ENCODE results near the gene ABHD4. TPM values are rescaled to one million over a fixed set of nuclear protein-coding genes. Genes with fewer than 3 reads are reported as not detected.

ABHD4 gene
- total and polyA plus RNA-seq, 2 donors from 2014 or later: 34.1 to 45.2 TPM

- Histone ChIP-seq H3K4me3 (ENCODE audit: low read length in 3 of 3) (no peak overlapping the region), H3K27me3 (ENCODE audit: control insufficient read depth, insufficient read depth, low read length) (no peaks in the 10 kb centered on the region), H3K27ac (ENCODE audit: low read depth in 2 of 2, low read length in 2 of 2) (no peak overlapping the region), H3K4me1 (ENCODE audit: control insufficient read depth in 2 of 3, insufficient read depth in 2 of 3, low read depth in 1 of 3, low read length in 3 of 3) (no peaks in the 10 kb centered on the region), H3K9me3 (ENCODE audit: control insufficient read depth in 2 of 3, insufficient read depth in 1 of 3, low read length in 3 of 3) (no peaks in the 10 kb centered on the region), H3K9ac (ENCODE audit: low read length in 3 of 3) (no peak overlapping the region), H3K36me3 (ENCODE audit: control insufficient read depth in 2 of 3, insufficient read depth in 3 of 3, low read length in 3 of 3) (no peaks in the 10 kb centered on the region)
- intact Hi-C loops (cut with DNase I): no loop called here
- DNase-seq (no peak), FAIRE-seq (no peak)
- TF ChIP-seq CTCF (IDR thresholded peaks at IDR 0.05; ENCODE audit: borderline replicate concordance, extremely low read depth, insufficient read depth): no peak
These were observed 24.9 kb downstream of the ABHD4 start for GRCh38 chr14:22623047-22623446.

GRCh38 chr14:22626590-22626989 lies 28.5 kb downstream of the ABHD4 start:
- Histone ChIP-seq H3K36me3 (ENCODE audit: control insufficient read depth in 2 of 3, insufficient read depth in 3 of 3, low read length in 3 of 3) (no peaks in the 10 kb centered on the region), H3K9me3 (ENCODE audit: control insufficient read depth in 2 of 3, insufficient read depth in 1 of 3, low read length in 3 of 3) (no peaks in the 10 kb centered on the region), H3K4me1 (ENCODE audit: control insufficient read depth in 2 of 3, insufficient read depth in 2 of 3, low read depth in 1 of 3, low read length in 3 of 3) (no peaks in the 10 kb centered on the region), H3K4me3 (ENCODE audit: low read length in 3 of 3) (no peak overlapping the region), H3K9ac (ENCODE audit: low read length in 3 of 3) (no peak overlapping the region), H3K27me3 (ENCODE audit: control insufficient read depth, insufficient read depth, low read length) (no peaks in the 10 kb centered on the region), H3K27ac (ENCODE audit: low read depth in 2 of 2, low read length in 2 of 2) (no peak overlapping the region)
- no peak for FAIRE-seq
- TF ChIP-seq CTCF (IDR thresholded peaks at IDR 0.05; ENCODE audit: borderline replicate concordance, extremely low read depth, insufficient read depth): no peak
- intact Hi-C loops (cut with DNase I): no loop called here
- DNase-seq: no peak

- intact Hi-C loops (cut with DNase I): no loop called here
- H3K27me3 ChIP-seq (ENCODE audit: control insufficient read depth, insufficient read depth, low read length): no peaks in the 10 kb centered on the region
- no peaks in the 10 kb centered on the region for H3K9me3 ChIP-seq (ENCODE audit: control insufficient read depth in 2 of 3, insufficient read depth in 1 of 3, low read length in 3 of 3)
- H3K4me3 ChIP-seq (ENCODE audit: low read length in 3 of 3): no peak overlapping the region
- no peak for TF ChIP-seq CTCF (IDR thresholded peaks at IDR 0.05; ENCODE audit: borderline replicate concordance, extremely low read depth, insufficient read depth)
- FAIRE-seq: no peak
- no peak for DNase-seq
- no peaks in the 10 kb centered on the region for H3K4me1 ChIP-seq (ENCODE audit: control insufficient read depth in 2 of 3, insufficient read depth in 2 of 3, low read depth in 1 of 3, low read length in 3 of 3)
- H3K9ac ChIP-seq (ENCODE audit: low read length in 3 of 3): no peak overlapping the region
- no peaks in the 10 kb centered on the region for H3K36me3 ChIP-seq (ENCODE audit: control insufficient read depth in 2 of 3, insufficient read depth in 3 of 3, low read length in 3 of 3)
- no peak overlapping the region for H3K27ac ChIP-seq (ENCODE audit: low read depth in 2 of 2, low read length in 2 of 2)
These were observed 29.6 kb downstream of the ABHD4 start for GRCh38 chr14:22627506-22628263.
